Fibroblast of lung (primary cell): ENCODE data around the gene OTUD4.

ENCODE experiments used
- EZH2 ChIP-seq: IDR thresholded peaks from 2 replicates; pipeline ENCODE4 v1.5.1; 2012; ENCODE audit warnings: low read length, control low read depth, mild to moderate bottlenecking; ENCODE audit errors: missing control alignments
- TF ChIP-seq, protein P1 (sequence below), 2 donors: IDR thresholded peaks in 1 of 2; conservative IDR thresholded peaks in 1 of 2; 1 replicate in 1 of 2; 2 replicates in 1 of 2; pipeline ENCODE4 v1.5.1; 2011 to 2012; ENCODE audit warnings: low read length in 2 of 2, control low read depth in 1 of 2, inconsistent platforms in 1 of 2, low read depth in 1 of 2, mild to moderate bottlenecking in 1 of 2

- TF ChIP-seq, protein P1, sequence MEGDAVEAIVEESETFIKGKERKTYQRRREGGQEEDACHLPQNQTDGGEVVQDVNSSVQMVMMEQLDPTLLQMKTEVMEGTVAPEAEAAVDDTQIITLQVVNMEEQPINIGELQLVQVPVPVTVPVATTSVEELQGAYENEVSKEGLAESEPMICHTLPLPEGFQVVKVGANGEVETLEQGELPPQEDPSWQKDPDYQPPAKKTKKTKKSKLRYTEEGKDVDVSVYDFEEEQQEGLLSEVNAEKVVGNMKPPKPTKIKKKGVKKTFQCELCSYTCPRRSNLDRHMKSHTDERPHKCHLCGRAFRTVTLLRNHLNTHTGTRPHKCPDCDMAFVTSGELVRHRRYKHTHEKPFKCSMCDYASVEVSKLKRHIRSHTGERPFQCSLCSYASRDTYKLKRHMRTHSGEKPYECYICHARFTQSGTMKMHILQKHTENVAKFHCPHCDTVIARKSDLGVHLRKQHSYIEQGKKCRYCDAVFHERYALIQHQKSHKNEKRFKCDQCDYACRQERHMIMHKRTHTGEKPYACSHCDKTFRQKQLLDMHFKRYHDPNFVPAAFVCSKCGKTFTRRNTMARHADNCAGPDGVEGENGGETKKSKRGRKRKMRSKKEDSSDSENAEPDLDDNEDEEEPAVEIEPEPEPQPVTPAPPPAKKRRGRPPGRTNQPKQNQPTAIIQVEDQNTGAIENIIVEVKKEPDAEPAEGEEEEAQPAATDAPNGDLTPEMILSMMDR (conservative IDR thresholded peaks at IDR 0.05 in 1 of 2, IDR thresholded peaks at IDR 0.05 in 1 of 2; ENCODE audit: low read depth in 1 of 2, low read length in 2 of 2): no peak
- TF ChIP-seq EZH2: no peak
Observed at GRCh38 chr4:145153904-145154298, 26.5 kb downstream of the OTUD4 start.
